NB4 (cell line): ENCODE data around the gene OR2A2.

Source experiments
- DNase-seq: peaks from one replicate; pipeline ENCODE4 v3.0.0; 2010; ENCODE audit warnings: low read depth
- H3K4me3 ChIP-seq: one replicate; pipeline ENCODE4 v1.5.1; 2011; ENCODE audit warnings: mild to moderate bottlenecking, low read depth, low read length, moderate library complexity
- CTCF ChIP-seq: IDR thresholded peaks from one replicate; pipeline ENCODE4 v1.5.1; 2012; ENCODE audit warnings: low read depth, low read length
- MAX ChIP-seq: IDR thresholded peaks from 2 replicates; pipeline ENCODE4 v1.6.1; 2011; ENCODE audit warnings: low read depth, low read length
- MYC ChIP-seq: IDR thresholded peaks from 2 replicates; pipeline ENCODE4 v1.6.1; 2011; ENCODE audit warnings: low read depth, low read length
- POLR2A ChIP-seq: IDR thresholded peaks from 2 replicates; pipeline ENCODE4 v1.6.1; 2011; ENCODE audit warnings: mild to moderate bottlenecking; ENCODE audit not compliant: insufficient read length; ENCODE audit errors: extremely low read depth

Gene OR2A2

GRCh38 chr7:144086730-144087129, 22.7 kb upstream of the OR2A2 start:
- no peak for DNase-seq
- no peak overlapping the region for H3K4me3 ChIP-seq
- TF ChIP-seq POLR2A (no peak), MYC (no peak), MAX (no peak), CTCF (no peak)

- no peak overlapping the region for H3K4me3 ChIP-seq
- no peak for DNase-seq
Measured at GRCh38 chr7:144087230-144087629, 22.2 kb upstream of the OR2A2 start.

GRCh38 chr7:144090667-144091066, 18.7 kb upstream of the OR2A2 start:
- DNase-seq, result no peak
- no peak overlapping the region for H3K4me3 ChIP-seq
- TF ChIP-seq CTCF (no peak), MYC (no peak), MAX (no peak), POLR2A (no peak)

More at GRCh38 chr7:144087230-144087629, 22.2 kb upstream of the OR2A2 start:
- TF ChIP-seq POLR2A (no peak), MAX (no peak), CTCF (no peak), MYC (no peak)

GRCh38 chr7:144098776-144099175, 10.6 kb upstream of the OR2A2 start:
- H3K4me3 ChIP-seq, result no peak overlapping the region
- no peak for DNase-seq
- TF ChIP-seq CTCF, result no peak
- no peak for TF ChIP-seq MYC
- no peak for TF ChIP-seq MAX

- no peak for TF ChIP-seq MYC
- no peak for TF ChIP-seq POLR2A
- TF ChIP-seq CTCF, result no peak
- TF ChIP-seq MAX, result no peak
- H3K4me3 ChIP-seq, result no peak overlapping the region
- no peak for DNase-seq
Measured at GRCh38 chr7:144100607-144101006, 8.8 kb upstream of the OR2A2 start.

GRCh38 chr7:144102041-144102440, 7.3 kb upstream of the OR2A2 start:
- TF ChIP-seq POLR2A (no peak), MAX (no peak), CTCF (no peak)

More at GRCh38 chr7:144102041-144102440, 7.3 kb upstream of the OR2A2 start:
- no peak overlapping the region for H3K4me3 ChIP-seq
- DNase-seq, result no peak
